HTR-8/SVneo (cell line): ENCODE measurements around the gene EPC2.
"Not testable (repeated sequence)": the region's sequence is repeated elsewhere in the genome, so short reads cannot be mapped to it uniquely, and the experiment has no call there.

Source experiments
- DNase-seq: peaks from one replicate; pipeline ENCODE4 v3.0.0; 2011; ENCODE audit warnings: low spot score, mixed read lengths; ENCODE audit not compliant: insufficient read length
- FAIRE-seq: peaks from 2 replicates; lab custom pipeline; 2011; peaks lifted over from hg19 to GRCh38; lab: Jason Lieb, UNC

Gene EPC2

DNA sequence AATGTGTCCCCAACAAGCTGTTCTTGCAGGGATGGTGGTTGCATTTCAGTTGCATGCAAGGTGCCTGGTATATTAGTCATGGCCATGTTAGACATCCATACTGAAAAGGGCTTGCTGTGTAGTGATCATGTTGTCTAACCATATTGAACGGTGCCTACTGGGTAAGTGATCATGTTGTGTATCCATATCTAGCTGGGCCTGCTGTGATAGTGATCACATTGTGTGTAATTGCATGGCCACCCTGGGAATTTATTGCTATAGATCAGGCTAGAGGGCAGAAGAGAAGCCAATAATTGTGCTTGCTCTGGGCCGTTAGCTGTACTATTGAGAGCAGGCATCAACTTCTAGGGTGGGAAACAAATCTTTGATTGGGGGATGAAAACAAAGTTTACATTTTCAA is 9.8 kb upstream of the EPC2 start:
- DNase-seq, result no peak
- FAIRE-seq, result no peak

DNA sequence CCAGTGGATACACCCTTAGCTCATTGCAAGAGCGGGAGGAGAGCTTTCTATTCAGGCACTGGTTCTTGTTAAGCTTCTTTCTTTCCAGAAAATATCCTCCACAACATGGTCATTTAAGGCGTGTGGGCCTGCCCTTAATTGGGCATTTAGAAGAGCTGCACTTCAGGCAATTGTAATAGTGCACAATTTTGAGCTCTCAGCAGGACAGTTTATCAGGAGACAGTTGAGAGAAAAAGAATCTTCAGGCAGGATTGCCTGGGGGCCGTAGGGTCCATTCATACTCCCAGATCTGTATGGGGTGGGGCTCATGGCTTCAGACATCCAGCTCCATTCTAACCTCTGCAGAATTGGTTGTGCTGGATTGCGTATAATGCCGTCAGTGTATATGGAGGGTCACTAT is 6.0 kb upstream of the EPC2 start:
- DNase-seq (no peak), FAIRE-seq (no peak)

DNA sequence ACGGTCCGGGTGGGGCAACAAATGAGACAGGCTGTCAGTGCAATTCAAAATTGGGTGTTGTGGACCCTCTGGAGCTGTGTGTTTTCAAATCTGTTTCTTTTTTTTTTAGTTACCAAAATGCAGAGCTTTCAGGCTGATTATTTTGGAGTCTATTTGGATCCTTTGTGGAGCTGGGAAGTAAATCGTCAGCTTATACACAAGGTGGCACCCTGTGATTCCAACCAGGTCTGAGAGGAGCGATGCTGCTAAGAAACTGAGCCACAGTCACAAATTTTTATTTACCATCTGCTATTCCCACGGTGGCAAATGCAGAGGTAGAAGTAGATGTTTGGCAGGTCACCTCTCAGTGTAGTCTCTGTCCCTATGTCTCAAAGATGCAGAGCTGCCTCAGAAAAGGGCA is 3.8 kb upstream of the EPC2 start:
- DNase-seq, result no peak
- FAIRE-seq, result no peak

DNA sequence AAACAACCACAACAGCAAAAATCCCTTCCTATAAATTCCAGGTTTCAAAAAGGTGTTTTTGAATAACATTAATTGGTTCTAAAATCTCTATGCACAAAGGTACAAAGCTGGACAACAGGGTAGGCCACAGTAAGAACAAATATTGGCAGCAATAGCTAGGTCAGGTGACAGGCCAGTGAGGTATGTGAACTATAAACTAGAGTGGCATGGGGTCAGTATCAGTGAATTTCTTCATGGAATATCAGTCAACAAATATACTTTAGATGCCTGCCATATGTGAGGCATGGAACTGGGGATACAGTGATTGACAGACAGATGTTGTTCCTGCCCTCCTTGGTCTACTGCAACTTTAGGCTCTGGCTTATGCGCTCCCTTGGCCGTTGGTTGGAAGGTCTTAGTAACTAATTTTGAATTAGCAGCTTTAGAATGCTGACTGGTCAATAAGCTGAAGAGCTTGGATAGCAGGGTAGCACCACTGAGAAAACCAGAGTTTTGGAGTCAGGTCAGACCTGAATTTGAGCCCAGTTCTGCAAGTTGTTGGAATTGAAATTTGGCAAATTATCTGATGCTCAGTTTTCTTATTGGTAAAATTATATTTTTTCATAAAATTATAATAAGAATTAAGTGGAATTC is 2.3 kb upstream of the EPC2 start:
- no peak for DNase-seq
- no peak for FAIRE-seq

DNA sequence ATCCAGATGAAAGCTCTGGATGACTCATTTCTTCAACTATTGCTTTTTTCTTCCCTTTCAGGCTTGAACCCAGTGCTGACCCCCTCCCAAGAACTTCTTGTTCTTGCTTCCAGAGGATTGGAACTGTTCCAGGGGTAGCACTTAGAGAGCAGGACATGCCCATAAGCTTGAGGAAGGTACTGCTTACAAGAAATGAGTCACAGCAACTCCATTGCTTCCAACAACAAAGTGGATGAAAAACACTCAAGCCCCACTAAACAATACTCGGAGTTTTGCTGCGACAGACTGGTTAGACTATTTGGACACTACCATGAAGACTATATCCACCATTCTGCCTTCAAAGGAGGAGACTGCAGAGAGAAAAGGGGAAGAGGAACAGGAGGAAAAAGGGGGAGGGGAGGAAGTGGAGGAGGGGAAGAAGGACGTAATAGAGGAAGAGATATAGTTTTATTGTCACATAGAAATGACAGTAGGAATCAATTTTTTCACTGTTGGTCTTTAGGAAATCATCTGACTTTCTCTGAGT is 1.6 kb upstream of the EPC2 start:
- no peak for DNase-seq

DNA sequence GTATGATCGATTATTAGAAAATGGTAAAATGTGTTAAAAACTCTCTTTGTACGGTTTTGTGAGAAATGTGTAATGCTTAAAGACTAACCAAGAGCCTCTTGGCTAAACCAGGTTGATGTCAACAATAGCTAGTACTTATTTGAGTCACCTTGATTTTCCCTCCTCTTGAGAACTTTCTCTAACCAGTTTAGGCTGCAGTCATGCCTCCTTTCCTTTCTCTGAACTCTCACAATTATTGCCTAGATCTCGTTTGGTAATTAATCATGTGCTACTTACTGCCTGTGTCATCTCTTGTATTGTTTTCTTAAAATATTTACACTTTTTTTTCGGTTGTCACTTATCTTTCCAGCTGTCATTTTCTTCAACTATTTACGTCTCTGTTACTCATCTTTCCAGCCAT is 1.1 kb upstream of the EPC2 start:
- FAIRE-seq, result no peak

More for the DNA sequence above, 1.6 kb upstream of the EPC2 start:
- no peak for FAIRE-seq

DNA sequence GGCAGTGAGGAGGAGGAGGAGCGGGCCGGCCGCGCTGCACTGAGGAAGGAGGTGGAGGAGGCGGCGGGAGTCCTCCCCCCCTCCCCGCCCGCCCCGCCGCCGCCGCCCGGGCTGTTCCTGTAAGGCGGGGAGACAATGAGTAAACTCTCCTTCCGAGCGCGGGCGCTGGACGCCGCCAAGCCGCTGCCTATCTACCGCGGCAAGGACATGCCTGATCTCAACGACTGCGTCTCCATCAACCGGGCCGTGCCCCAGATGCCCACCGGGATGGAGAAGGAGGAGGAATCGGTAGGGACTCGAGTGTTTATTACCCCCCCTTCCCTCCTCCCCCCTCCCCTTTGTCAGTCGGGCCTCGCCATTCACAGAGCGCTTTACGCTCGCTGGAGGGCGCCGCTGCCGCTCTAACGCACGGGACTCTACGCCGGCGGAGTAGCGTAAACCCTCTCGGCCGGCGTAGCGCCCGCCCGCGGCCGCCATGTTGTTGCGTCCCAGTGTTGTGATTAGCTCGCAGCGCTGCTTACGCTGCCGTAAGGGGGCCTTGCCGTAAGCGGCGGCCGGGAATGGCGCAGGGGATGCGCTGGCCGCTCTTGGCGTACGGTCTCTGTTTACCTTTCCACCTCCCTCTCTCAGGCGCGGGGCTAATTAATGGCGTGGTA is 460 bp downstream of the EPC2 start:
- DNase-seq, result peak; percentile 67
- peak; percentile 91 for FAIRE-seq

More for the DNA sequence above, 1.1 kb upstream of the EPC2 start:
- DNase-seq, result no peak

DNA sequence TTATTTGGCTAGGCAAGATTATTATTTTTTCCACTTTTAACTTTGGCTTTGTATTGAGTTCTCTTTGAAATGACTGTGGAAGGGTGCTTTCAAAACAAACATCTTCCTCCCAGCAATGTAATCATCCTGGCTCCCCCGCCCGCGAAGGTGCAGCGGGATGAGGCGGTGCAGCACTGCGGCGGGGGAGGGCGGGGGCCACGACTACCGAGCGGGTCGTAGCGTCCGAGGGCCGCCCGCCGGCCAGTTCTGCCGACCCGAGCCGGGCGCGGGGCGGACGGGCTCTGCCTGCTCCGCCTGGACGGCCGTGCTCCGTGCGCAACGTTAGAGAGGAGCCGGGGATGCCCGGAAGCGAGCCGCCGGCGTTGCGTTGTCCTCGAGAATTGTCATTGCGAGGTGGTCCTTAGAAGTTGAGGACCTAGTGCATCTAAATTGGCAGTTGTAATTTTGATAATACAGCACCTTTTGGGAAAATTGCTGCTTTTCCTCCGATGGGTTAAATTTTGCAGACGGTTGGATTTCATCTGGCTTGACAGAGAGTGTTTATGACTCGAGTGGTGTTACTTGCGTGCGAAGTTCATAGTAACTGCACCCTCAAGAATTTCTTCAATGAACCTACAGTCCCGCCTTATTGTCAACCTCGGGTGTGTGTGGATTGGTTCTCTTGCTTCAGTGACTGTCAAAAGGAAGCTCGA is 1.1 kb downstream of the EPC2 start:
- DNase-seq, result no peak
- no peak for FAIRE-seq

DNA sequence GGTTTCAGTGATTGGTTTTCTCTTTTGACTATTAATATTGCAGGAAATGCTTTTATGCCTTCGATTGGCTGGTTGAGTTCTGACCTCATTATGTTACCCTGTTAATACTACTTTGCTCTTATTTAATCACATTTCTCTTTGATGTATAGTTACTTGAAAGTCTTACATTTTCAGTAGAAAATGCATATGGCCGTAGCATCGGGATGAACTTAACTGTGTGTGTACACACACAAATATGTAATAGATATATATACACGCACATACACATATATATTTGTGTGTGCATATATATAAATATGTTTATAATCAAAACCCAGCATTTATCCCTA is 1.6 kb downstream of the EPC2 start:
- DNase-seq (peak; percentile 84), FAIRE-seq (no peak)

DNA sequence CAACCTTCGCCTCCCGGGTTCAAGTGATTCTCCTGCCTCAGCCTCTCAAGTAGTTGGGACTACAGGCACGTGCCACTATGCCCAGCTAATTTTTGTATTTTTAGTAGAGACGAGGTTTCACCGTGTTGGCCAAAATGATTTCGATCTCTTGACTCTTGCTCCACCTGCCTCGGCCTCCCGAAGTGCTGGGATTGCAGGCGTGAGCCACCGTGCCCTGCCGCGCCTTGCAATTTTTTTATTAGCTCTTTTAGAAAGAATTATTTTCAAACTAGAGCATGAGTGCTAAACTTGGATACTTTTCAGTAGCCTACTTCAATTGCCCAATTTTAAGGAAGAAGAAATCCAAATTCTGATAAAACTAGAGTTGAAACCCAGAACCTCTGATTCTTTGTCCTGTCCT is 3.2 kb downstream of the EPC2 start:
- not testable (repeated sequence) for DNase-seq, FAIRE-seq

DNA sequence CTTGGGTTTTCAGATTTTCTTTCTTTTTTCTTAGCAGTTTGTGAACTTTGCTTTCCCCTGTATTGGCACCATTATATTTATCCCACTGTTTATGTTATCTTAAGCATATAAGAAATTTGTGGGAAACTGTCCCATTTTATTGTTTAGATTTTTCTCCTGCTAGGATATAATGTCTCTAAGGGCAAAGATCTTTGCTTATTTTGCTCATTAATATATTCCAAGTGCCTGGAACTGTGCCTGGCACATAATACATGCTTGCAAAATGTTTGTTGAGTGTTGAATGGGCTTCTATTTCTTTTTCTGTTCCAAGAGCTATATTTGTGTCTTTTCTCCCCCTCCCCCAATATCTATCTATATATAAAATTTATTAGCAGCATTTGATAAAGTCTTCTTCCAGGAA is 5.4 kb downstream of the EPC2 start:
- no peak for DNase-seq
- no peak for FAIRE-seq

DNA sequence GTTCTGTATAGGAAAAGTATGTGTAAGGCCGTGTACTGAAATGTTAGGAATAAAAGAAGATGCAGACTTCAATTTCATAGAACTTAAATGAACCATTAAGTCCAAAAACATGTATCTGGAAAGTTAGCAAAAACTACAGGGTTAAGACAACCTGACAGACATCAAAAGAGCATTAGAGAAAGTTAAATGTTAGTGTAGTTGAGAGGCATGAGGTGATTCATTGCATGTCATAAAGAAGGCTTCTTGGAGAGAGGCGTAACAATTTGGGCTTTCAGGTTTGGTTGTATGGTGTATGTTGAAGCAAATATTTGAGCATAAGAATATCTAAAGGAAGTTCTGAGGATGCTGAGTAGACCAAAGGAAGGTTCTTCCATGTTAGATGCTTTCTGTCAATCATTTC is 6.3 kb downstream of the EPC2 start:
- FAIRE-seq (peak; percentile 16), DNase-seq (no peak)

DNA sequence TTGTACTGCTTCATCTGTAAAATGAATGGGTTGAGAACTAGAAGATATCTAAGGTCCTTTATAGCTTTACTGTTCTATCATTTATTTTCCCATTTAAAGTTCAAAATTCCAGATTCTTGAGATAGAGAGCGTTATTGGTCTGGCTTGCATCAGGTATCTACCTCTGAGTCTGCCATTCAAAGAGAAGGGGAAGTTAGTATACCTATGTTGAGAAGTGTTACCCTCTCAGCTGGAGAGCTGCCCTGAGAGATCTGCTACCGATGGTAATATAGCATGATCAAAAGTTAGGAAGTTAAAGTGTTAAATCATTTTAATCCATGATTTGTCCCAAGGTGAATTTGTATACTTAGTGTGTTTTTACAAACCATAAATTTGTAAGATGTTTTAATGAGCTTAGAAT is 7.4 kb downstream of the EPC2 start:
- FAIRE-seq, result no peak

DNA sequence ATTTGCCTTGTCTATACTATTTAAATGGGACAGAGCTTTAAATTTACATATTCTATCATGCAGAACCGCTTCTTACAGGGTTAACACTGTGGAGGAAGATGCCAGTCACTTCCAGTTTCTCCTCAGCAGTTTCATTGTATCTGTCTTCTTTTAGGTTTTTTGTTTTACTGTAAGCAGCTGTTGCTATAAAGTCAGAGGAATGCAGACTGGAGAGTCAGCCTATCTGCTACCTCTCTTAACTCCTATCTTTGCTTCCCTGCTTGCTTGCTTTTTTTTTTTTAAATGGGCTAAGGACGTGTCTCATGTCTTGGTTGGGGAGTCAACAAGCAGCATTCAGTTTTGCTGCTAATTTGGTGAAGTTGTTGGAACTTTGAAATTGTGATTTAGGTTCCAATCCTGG is 8.9 kb downstream of the EPC2 start:
- no peak for DNase-seq
- no peak for FAIRE-seq

More for the DNA sequence above, 7.4 kb downstream of the EPC2 start:
- no peak for DNase-seq

DNA sequence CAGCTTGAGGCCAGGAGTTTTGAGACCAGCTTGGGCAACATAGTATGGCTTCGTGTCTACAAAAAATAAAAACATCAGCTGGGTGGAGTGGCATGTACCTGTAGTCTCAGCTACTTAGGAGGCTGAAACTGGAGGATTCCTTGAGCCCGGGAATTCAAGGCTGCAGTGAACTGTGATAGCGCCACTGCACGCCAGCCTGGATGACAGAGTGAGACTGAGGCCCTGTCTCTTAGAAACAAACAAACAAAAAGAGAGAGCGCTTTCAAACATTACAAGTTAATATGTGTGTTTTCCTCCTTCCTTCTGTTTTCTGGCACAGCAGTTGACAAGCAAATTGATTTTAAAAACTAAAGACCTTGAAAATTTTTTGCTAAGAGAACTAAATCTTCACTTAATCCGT is 9.9 kb downstream of the EPC2 start:
- FAIRE-seq (no peak), DNase-seq (no peak)

DNA sequence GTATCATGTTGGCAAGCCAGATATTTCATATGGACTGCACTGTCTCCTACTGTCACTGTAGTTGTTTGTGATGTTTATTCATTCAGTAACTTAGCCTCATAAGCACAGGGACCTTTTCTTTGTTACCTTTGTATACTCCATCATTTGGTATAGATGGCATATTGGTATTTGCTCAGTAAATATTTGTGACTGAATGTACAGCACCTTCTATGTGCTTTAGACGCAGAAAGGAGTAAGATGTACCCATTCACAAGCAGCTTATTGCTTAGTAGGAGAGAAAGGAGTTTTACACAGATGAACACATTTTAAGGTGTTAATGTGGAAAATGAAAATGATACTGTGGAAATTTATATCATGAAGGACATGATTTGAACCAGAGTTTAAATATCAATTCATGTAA is 12.0 kb downstream of the EPC2 start:
- no peak for FAIRE-seq
- DNase-seq, result no peak

DNA sequence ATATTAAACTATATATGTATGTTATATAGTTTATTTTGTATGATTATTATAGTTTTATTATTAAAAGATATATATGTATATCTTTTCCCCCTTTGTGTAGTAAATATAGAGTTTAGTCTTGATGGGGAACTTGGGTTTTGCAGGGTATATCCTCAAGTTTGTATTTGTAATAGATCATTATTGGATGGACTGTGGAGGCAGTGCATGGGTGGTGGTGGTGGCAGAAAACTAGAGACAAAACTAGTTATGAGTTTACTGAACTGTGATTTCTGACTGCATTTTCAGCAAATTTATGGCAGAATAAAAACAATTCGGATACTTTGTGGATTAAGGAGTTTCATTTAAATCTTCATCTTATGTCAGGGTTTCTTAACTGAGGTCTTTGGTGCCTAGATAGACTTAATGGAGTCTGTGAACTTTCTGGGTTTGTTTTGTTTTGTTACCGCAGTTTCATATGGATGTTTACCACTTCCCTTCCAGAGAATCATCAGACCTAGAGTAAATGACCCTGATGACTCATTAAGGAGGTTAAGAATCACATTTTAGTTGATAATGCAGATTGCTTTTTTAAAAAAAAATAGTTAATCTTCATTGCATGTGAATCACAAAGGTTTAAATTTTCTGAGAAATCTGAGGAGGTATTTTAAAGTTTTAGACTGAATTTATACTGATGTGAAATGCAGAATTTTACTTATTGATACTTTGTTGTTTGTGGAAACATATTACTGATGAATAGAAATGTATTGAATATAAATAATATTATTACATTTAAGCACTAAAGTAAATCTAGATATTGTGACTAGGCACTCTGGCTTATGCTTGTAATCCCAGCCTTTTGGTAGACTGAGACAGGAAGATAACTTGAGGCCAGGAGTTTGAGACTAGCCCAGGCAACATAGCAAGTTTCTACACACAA is 14.5 kb downstream of the EPC2 start:
- DNase-seq, result no peak
- no peak for FAIRE-seq

DNA sequence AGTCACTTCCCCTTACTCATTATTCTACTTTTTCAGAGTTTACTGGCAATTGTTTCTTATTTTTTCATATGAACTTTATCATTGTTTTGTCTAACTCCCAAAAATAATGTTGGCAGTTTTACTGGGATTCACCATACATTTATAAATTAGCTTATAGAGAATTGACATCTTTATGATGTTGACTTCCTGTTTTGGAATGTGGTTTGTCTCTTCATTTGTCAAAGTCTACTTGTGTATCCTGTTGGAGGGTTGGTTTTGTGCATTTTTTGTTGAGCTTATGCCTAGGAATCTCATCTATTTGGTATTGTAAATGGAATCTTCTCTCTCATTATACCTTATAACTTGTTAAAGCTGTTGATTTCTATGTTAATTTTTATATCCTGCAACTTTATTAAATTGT is 16.4 kb downstream of the EPC2 start:
- no peak for FAIRE-seq
- DNase-seq, result no peak

DNA sequence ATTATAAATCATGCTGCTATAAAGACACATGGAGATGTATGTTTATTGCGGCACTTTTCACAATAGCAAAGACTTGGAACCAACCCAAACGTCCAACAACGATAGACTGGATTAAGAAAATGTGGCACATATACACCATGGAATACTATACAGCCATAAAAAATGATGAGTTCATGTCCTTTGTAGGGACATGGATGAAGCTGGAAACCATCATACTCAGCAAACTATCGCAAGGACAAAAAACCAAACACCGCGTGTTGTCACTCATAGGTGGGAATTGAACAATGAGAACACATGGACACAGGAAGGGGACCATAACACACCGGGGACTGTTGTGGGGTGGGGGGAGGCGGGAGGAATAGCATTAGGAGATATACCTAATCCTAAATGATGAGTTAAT is 17.8 kb downstream of the EPC2 start:
- not testable (repeated sequence) for DNase-seq

DNA sequence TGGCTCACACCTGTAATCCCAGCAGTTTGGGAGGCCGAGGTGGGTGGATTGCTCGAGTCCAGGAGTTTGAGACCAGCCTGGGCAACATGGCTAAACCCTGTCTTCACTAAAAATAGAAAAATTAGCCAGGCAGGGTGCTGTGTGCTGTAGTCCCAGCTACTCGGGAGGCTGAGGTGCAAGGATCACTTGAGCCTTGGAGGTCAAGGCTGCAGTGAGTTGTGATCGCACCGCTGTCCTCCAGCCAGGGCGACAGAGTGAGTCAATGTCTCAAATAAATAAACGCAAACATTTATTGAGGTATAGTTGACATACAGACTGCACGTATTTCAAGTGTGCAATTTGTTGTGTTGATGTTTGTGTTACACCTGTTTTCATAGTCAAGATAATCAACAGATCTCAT is 19.7 kb downstream of the EPC2 start:
- FAIRE-seq (peak; percentile 40), DNase-seq (no peak)

More for the DNA sequence above, 17.8 kb downstream of the EPC2 start:
- FAIRE-seq, result not testable (repeated sequence)
